ENCODE measurements around the gene MYH4. TPM values are rescaled to one million over a fixed set of nuclear protein-coding genes. Genes with fewer than 3 reads are reported as not detected.

The MYH4 gene
- not detected in 2 replicates for total RNA-seq

DNA sequence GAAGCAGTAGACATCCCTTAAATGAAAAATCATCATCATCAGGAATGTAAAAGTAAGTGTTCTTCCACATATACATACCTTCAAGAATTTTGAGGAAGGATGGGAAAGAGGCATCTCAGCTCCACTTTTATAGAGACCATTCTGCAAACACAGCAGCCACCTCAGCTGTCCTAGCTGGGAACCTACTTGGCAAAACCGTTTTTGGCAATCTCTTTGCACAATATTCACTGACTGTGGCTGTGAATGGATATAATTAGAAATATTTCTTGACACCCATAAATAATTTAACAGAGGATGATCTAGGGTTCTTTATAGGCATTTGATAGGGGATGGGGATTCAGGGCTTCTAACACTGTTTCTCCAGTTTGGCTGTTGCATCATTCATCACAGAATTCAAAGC, at the start of gene MYH4:
Gene MYH4, minus strand, starts transcription at position 101 of the 400 bp plus-strand sequence. CDS start 2,814 bp downstream, outside the sequence.
- DNase-seq (ENCODE audit: low read depth in 2 of 2) = no peak

DNA sequence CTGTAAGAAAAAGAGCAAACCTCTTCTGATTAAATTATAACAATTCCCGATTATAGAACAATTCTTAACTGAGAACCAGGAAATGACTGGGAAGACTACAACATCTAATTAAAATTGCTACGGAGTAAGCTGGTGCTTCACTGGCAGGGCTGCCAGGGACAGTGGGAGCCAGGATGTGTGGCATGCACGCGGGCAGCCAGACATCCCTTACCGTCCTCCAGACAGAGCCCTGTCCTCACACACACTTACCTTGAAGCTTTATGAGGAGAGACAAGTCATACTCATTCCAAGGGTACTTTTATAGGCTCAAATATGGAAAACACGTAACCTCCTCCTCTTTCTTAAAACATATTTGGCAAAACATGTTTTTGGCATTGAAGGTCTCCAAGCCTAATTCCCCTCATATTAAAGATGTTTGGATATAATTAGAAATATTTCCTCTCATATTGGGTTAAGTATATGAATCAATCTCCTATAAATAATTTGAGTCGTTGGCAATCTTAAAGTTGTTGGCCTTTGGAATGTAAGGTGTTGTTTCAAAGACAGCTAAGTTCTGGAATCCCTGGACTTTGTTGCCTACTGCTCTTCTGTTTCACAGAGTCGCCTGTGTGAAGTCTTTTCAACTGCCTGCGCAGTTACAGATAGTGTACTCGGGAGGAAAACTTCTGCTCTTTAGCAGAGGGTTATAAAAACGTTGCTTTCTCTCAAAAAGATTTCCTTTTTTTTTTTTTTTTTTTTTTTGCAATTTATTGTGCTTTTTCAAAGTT, 49.1 kb upstream of the MYH4 start, which contains the start of gene MYH1:
Gene MYH1, minus strand, starts transcription at position 272 of the 767 bp plus-strand sequence. CDS start 1,900 bp downstream, outside the sequence.
- DNase-seq (ENCODE audit: low read depth in 2 of 2) = no peak

DNA sequence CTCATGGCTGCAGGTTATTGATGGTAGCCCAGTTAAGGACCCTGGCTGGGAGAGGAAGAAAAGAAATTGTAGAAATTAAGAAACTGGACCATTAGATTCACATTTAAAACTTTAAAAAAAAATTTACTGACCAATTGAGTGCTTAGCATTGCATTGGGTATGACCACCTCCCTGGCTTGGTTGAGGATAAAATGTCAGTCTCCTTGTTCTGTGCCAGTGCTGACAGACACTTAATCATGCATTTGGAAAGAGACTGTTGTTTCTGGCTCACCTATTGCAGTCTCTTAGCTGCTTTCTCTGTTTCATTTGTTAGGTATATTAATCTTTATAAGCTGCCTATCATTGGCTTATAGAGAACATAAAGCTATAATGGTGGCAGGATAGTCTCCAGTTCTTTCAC, 47.3 kb upstream of the MYH4 start:
- DNase-seq (ENCODE audit: low read depth in 2 of 2) = no peak

DNA sequence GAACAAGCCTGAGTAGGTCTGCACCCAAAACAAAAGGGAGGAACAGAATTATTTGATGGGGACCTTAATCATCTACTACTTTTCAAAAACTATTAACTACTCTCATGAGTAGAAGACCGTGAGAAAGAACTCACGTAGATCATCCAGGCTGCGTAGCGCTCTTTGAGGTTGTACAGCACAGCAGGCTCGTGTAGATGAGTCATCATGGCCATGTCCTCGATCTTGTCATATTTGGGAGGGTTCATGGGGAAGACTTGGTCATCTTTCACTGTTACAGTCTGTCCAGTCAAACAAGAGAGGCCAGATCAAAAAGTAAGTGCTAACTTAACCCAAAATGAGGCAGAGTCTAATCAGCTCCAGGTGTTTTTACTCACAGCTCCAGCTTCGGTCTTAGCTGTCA, 46.7 kb upstream of the MYH4 start:
- DNase-seq (ENCODE audit: low read depth in 2 of 2) = no peak

DNA sequence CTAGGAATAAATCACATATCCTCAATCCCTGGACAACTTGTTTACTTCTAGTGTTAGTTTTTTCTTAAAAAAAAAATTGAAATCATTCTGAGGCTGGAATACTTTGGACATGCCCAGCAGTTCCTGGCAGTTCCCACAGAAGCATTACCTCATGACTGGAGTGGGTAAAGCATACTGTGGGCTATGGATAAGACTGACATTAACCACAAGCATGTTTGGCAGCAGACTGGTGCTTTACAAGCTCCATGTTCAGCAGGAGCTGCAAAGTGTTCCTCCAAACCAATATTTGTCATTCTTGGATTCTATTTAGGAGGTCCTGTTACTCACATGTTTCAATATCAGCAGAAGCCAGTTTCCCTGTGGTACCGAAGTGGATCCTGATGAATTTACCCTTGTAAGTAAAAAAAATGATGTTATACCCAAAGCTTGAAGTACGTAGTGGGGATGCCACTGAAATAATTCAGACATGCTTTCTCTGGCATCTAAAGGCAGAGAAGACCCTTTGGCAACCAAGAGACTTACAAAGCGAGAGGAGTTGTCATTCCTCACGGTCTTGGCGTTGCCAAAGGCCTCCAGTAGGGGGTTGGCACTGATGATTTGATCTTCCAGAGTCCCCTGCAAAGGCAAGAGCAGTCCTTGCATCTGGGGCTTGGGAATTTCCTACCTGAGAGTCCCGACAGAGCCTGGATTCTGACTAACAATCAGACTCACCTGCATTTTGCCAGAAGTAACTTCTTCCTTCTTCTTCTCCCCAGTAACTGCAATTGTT, 44.1 kb upstream of the MYH4 start:
- no peak for DNase-seq (ENCODE audit: low read depth in 2 of 2)

DNA sequence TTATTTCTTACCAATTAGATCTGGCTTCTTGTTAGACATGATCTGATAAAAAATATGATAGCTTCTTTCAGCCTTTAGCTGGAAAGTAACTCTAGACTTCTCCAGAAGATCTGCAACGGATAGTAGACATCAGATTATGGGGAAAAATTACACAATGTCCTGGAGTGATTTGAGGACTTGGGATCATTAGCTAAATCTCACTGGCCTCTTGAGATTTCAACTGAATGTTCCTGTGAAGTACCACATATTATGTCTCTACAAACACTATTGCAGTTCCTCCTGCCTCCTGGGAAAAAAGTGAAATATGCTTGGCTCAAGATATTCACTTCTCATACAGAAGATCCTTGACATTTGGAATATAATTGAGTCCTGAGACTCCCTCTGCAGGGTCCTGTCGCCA, 43.5 kb upstream of the MYH4 start:
- no peak for DNase-seq (ENCODE audit: low read depth in 2 of 2)

DNA sequence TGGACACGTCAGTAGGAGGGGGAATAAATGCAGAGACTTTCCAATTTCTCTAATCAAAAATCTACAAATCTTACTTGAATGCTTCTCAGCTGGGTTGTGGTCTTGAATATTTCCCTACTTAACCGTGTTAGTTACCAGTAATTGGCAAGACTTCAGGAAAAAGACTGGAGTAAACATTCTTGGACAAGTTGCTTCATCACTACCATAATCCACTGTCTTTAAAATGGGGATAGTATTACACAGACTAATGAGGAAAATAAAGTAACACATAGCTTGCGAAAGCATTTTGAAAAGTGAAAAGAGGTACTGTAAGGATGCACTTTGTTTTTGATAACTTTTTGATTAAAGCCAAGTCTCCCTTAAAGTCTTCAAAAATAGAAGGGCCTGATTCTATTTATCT, 30.6 kb upstream of the MYH4 start:
- no peak for DNase-seq (ENCODE audit: low read depth in 2 of 2)

DNA sequence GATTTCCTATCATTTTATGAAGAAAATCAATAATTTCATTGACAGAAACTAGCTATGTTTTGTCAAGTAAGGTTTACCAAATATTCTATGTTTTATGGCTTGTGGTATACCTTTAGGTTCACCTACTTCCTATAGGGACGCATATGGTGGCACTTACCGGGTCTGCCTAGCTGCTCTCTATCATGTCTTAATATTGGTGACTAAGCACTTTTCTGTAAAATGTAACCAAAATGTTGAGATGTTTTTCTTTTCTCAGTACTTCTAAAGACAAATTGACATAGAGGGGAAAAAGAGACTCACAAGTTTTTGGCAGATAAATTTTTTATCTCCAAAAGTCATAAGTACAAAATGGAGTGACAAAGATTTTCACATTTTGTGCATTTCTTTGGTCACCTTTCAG, 22.6 kb upstream of the MYH4 start:
- DNase-seq (ENCODE audit: low read depth in 2 of 2) = no peak

DNA sequence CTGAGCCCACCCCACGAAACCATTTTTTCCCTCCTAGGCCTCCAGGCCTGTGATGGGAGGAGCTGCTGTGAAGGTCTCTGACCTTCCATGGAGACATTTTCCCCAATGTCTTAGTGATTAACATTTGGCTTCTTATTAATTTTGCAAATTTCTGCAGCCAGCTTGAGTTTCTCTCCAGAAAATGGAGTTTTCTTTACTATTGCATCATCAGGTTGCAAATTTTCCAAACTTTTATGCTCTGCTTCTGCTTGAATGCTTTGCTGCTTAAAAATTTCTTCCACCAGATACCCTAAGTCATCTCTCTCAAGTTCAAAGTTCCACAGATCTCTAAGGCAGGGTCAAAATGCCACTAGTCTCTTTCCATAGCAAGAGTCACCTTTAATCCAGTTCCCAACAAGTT, 12.9 kb upstream of the MYH4 start:
- no peak for DNase-seq (ENCODE audit: low read depth in 2 of 2)

DNA sequence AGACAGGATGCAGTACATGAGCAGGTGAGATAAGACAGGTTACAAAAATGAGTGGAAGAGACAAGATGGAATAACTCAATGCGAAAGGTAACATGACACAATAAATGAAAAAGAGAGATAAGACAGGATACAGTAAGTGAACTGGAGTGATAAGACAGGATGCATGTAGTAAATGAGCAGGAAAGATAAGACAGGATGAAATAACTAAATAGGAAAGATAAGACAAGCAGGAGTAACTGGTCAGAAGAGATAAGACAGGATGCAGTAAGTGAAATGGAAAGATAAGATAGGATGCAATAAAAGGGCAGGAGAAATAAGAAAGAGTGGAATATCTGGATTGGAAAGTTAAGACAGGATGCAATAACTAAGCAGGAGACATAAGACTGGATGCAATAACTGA, 8.3 kb upstream of the MYH4 start:
- no peak for DNase-seq (ENCODE audit: low read depth in 2 of 2)

DNA sequence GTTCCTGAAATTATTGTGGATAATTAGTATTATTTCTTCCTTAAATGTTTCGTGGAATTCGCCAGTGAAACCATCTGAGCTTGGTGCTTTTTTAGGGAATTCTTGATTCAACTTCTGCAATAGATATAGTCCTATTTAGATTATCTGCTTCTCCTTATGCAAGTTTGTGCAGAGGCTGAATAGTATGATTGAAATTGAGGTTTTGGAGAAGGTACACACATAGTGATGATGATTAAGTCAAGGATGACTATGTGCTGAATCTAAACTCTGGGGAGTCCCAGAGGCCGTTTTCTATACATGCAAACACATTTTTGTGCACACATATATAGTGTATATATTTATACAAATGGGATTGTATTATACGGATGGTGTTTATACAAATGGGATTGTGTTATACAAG, 5.2 kb upstream of the MYH4 start:
- DNase-seq (ENCODE audit: low read depth in 2 of 2) = no peak

DNA sequence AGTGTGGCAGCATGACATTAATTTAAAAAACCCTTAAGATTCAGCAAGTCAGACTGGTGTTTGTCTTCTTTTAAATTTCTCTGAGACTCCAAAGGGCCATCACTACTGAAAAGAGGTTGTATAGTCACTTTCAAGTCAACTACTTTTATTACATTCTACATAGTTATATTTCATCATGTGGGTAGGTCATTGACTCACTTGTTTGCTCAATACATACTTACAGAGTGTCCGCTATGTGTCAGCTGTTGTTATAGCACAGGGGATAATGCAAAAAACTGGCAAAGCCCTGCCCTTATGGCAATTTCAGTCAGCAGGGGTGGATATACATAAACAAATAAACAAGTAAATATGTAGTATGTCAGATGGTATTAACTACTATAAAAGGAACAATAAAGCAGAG, 2.5 kb upstream of the MYH4 start:
- DNase-seq (ENCODE audit: low read depth in 2 of 2) = no peak

DNA sequence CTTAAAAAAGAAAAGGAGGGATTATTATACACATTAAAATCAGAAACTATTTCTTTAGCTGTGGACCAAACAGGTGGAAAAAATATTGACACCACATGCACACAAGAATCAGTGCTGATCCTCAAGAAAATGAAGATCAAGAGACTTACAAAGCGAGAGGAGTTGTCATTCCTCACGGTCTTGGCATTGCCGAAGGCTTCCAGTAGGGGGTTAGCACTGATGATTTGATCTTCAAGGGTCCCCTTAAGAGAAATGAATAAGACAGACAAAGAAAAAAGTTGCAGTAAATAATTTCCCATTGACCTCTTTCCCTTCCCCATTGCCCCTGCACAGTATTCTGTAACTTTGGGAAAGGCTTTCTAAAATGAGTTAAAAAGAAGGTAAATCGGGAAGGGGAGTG, 6.0 kb downstream of the MYH4 start:
- no peak for DNase-seq (ENCODE audit: low read depth in 2 of 2)

DNA sequence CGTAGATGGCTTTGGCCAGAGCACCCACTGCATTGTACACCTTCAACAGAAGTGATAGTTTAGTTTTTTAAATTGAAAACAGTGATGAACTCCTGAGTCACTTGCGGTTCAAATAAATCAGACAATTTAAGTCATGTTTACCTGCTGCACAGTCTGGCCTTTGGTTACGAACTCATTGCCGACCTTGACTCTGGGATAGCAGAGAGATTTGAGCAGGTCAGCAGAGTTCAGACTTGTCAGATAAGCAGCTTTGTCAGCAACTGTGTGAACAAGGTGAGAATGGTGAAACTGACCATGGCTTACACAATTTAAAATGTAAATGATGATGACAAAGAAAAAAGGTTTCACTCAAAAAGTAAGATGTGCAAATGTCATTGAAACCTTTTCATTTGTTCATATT, 9.3 kb downstream of the MYH4 start:
- DNase-seq (ENCODE audit: low read depth in 2 of 2) = no peak

DNA sequence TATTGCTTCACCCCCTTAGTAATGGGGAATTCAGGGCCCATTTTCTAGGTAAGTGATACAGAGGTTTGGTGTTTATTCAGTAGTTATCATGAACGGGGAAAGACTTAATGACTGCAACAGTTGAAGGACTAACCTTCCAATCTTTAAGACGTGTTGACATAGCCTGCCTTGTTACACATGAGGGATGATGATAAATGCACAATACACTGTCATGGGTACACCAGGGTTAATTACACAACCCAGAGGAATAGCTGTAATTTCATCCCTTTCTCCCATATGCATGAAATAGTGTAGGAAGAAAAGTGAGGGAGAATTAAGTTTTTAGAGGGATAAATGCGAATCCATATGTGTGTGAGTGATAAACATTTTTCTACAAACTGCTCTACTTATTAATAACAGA, 10.7 kb downstream of the MYH4 start:
- no peak for DNase-seq (ENCODE audit: low read depth in 2 of 2)

DNA sequence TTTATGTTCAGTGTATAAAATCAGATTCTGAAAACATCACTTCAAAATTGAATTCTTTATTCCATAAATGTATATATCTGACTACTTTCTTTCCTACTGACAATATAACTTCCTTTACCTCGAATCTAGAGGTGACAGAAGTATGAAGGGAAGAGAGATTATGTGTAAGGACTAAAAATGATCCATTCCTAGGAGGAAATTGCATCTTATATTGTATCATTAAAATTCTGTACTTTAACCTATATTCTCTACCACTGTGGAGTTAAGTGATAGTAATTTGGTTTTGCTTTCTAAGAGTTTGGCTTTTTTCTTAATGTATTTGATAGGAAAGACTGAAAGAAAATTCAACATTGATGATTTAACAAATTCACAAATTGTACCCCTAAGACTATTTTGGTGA, 11.4 kb downstream of the MYH4 start:
- no peak for DNase-seq (ENCODE audit: low read depth in 2 of 2)

DNA sequence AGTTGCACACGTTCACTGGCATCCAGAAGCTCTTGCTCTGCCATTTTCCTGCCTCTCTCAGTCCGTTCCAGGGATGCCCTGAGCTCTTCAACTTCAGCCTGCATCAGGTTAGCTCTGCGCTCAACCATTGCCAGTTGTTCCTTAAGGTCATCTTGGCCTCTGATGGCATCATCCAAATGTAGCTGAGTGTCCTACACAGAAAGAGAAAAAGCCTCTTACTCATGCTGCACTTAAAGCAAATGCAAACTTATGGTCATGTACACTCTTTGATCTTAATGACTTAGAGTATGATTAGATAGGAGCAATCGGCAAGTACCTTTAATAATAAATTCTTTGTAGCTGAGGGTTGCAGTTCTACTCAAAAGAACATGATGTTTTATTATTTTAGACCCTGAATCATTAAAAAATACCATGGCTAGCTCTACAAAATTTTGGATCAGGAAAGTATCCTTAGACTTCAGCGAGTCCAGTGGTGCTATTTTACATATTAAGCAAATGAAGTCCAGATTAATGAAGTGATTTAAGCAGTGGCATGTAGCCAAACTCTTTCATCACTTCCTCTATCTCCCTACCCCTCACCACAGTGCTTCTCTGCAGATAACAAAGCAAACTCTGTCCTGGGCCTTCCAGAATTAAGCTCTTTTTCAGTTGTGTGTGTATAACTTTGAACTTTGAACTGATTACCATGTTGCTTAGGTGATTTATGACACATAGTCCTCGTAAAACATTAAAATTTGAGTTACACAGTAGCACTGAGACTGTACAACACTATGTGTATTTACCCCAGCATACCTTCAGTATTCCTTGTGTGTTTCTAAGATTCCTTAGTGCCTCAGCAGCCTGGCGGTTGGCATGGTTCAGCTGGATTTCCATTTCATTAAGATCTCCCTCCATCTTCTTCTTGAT, 22.1 kb downstream of the MYH4 start:
- DNase-seq (ENCODE audit: low read depth in 2 of 2) = no peak

DNA sequence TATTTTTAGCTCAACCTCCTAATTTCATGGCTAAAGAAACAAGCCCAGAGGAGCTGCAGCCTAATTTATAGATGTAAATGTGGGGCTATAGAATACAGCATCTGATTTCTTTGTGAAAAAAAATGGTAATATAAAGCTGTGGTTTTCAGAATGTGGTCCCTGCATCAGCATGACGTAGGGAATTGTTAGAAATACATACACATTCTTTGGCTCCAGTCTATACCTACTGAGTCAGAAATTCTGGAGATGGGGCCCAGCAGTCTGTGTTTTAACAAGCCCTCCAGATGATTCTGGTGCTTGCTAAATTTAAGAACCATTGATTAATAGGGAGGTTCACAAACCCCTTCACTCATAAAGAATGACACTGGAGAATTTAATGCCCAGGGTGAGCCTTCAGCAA, 29.5 kb downstream of the MYH4 start:
- DNase-seq (ENCODE audit: low read depth in 2 of 2) = no peak

DNA sequence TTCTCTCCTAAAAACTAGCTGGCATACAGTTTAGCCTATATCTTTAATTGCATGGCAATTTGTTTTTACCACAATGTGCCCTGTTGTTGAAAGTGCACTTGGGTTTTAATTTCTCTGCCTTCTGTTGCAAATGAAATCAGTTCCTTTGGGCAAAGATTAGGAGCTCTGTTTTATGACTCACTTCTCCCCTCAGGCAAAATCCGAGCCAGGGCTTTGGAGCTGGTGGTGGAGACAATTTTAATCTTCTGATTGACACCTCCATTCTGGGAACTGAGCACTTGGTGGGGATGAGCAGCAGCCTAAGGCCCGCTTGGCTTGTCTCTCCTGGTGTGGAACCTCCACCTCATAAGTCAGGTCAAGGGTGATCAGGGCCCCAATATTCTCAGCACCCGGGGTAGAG, 34.3 kb downstream of the MYH4 start:
- no peak for DNase-seq (ENCODE audit: low read depth in 2 of 2)

DNA sequence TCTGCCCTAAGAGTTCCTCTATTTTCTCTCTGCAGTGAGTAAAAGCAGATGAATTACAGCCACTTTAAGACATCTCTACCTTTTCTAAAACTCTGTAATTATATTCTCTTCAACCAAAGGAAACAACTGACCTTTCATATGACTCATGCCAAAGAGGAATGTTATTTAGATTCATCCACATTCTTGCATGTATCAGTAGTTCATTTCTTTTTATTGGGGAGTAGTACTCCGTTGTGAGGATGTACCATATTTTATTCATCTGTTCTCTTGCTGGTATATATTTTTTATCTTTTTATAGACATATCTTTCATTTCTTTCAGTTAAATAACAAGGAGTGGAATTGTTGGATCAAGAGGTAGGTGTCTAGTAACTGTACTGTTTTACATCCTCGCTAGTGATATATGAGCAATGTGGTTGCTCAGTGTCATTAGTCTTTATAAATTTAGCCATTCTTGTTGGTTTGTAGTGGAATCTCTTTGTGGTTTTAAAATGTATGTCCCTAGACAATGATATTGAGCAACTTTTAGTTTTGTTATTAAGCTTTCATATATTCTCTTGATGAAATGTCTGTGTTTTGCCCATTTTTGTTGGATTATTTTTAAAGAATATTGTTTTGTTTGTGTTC, 39.8 kb downstream of the MYH4 start:
- no peak for DNase-seq (ENCODE audit: low read depth in 2 of 2)

DNA sequence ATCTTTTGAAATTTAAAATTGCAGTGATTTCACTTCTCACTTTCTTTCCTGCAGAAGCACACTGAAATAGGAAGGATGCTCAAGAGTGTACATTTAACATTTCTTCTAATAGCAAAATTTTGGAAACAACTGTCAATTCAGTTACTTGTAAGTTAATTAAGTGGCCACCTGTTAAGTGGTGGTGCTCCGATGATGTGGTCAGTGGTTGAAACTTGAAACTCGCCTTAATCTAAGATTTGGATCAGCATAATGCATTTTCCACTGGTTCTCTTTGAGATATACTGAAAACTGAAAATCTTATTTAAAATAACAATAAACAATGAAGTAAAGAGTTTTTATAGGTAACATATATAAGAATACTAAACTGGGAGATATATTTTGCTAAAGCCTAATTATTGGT, 40.6 kb downstream of the MYH4 start:
- no peak for DNase-seq (ENCODE audit: low read depth in 2 of 2)

Measured in lung microvascular endothelial cell (primary cell).